Omental fat pad (tissue), 4 donors: ENCODE data around the gene PTEN. TPM values are rescaled to one million over a fixed set of nuclear protein-coding genes. Genes with fewer than 3 reads are reported as not detected.
"Not testable (repeated sequence)": the region's sequence is repeated elsewhere in the genome, so short reads cannot be mapped to it uniquely, and the experiment has no call there.

Experiments used
- ATAC-seq: fragments of 150-250 bp; one replicate; pipeline ENCODE4 v1.9.1; 2016; ENCODE audit warnings: mild to moderate bottlenecking, moderate library complexity; ENCODE audit not compliant: low FRiP score
- DNase-seq: peaks from one replicate; pipeline ENCODE4 v3.0.0-alpha.2; 2019; ENCODE audit warnings: low spot score
- CTCF ChIP-seq, 3 donors: fragments of 450-650 bp; IDR thresholded peaks; one replicate each; pipeline ENCODE4 v1.5.1; 2016 to 2017; ENCODE audit warnings: antibody characterized with exemption in 3 of 3, mild to moderate bottlenecking in 3 of 3, moderate library complexity in 2 of 3
- total RNA-seq, 4 donors: library from RNA; depleted of rRNA; stranded (reverse); fragments of >200 nt; gene quantifications; one replicate each; pipeline ENCODE4 v1.1.0, GENCODE V29; 2016

The PTEN gene
- total RNA-seq, 4 donors from 2014 or later, result 167 to 352 (median 285) TPM

GRCh38 chr10:87846023-87846422 is 17.4 kb upstream of the PTEN start:
- DNase-seq (no peak), ATAC-seq (no peak)
- TF ChIP-seq CTCF (IDR thresholded peaks at IDR 0.05), result no peak

GRCh38 chr10:87846711-87847110 is 16.7 kb upstream of the PTEN start:
- ATAC-seq, DNase-seq: not testable (repeated sequence)

- ATAC-seq, result no peak
- no peak for DNase-seq
- TF ChIP-seq CTCF (IDR thresholded peaks at IDR 0.05), result no peak
These were observed 15.9 kb upstream of the PTEN start for GRCh38 chr10:87847550-87847949.

- ATAC-seq (no peak), DNase-seq (no peak)
- TF ChIP-seq CTCF (IDR thresholded peaks at IDR 0.05), result no peak
These were observed 14.4 kb upstream of the PTEN start for GRCh38 chr10:87849001-87849400.

GRCh38 chr10:87850742-87851205 is 12.7 kb upstream of the PTEN start:
- DNase-seq (no peak), ATAC-seq (peak; percentile 57)
- TF ChIP-seq CTCF (IDR thresholded peaks at IDR 0.05), result peak in 1 of 3 donors; percentile 15

- ATAC-seq (no peak), DNase-seq (no peak)
- no peak for TF ChIP-seq CTCF (IDR thresholded peaks at IDR 0.05)
These were observed 11.3 kb upstream of the PTEN start for GRCh38 chr10:87852089-87852488.

GRCh38 chr10:87855247-87855646 is 8.2 kb upstream of the PTEN start:
- DNase-seq, ATAC-seq: not testable (repeated sequence)

GRCh38 chr10:87855665-87856064 is 7.8 kb upstream of the PTEN start:
- not testable (repeated sequence) for ATAC-seq

GRCh38 chr10:87860156-87860795 is 3.1 kb upstream of the PTEN start:
- DNase-seq (no peak), ATAC-seq (no peak)
- no peak for TF ChIP-seq CTCF (IDR thresholded peaks at IDR 0.05)

More at GRCh38 chr10:87855665-87856064, 7.8 kb upstream of the PTEN start:
- not testable (repeated sequence) for DNase-seq
